Thyroid gland (tissue), 4 donors: ENCODE data around the gene PROZ.

Source experiments
- CTCF ChIP-seq, 6 experiments: fragments of 200-600 bp in 3 of 6; fragments of 450-650 bp in 3 of 6; sonication (generic) in 3 of 6; IDR thresholded peaks; one replicate each; pipeline ENCODE4 v1.5.1; 2016 to 2019; ENCODE audit warnings: antibody characterized with exemption in 6 of 6, mild to moderate bottlenecking in 2 of 6, inconsistent platforms in 1 of 6, moderate library complexity in 1 of 6
- POLR2A ChIP-seq, 2 donors: fragments of 450-650 bp; IDR thresholded peaks; one replicate each; pipeline ENCODE4 v1.6.1; 2017; ENCODE audit warnings: antibody characterized with exemption in 2 of 2, mild to moderate bottlenecking in 2 of 2, moderate library complexity in 1 of 2

- TF ChIP-seq CTCF (IDR thresholded peaks at IDR 0.05) (no peak), POLR2A (IDR thresholded peaks at IDR 0.05) (no peak)
These were observed 9.4 kb upstream of the PROZ start for GRCh38 chr13:113148940-113149503.
